HL-60 (cell line): ENCODE data around the gene CCSER2.

Experiments
- GABPA ChIP-seq: IDR thresholded peaks from 2 replicates; pipeline ENCODE4 v1.6.1; 2012; ENCODE audit warnings: low read depth
- POLR2AphosphoS5 ChIP-seq: IDR thresholded peaks from 2 replicates; pipeline ENCODE4 v1.6.1; 2012; ENCODE audit warnings: low read depth
- TF ChIP-seq, protein P1 (sequence below): IDR thresholded peaks from one replicate; pipeline ENCODE4 v1.5.1; 2011; ENCODE audit warnings: low read length, control low read depth, inconsistent platforms; ENCODE audit not compliant: insufficient read depth
- TF ChIP-seq, protein P2 (sequence below): IDR thresholded peaks from 2 replicates; pipeline ENCODE4 v1.6.1; 2012; ENCODE audit warnings: low read depth; ENCODE audit not compliant: insufficient replicate concordance

- TF ChIP-seq, protein P1, sequence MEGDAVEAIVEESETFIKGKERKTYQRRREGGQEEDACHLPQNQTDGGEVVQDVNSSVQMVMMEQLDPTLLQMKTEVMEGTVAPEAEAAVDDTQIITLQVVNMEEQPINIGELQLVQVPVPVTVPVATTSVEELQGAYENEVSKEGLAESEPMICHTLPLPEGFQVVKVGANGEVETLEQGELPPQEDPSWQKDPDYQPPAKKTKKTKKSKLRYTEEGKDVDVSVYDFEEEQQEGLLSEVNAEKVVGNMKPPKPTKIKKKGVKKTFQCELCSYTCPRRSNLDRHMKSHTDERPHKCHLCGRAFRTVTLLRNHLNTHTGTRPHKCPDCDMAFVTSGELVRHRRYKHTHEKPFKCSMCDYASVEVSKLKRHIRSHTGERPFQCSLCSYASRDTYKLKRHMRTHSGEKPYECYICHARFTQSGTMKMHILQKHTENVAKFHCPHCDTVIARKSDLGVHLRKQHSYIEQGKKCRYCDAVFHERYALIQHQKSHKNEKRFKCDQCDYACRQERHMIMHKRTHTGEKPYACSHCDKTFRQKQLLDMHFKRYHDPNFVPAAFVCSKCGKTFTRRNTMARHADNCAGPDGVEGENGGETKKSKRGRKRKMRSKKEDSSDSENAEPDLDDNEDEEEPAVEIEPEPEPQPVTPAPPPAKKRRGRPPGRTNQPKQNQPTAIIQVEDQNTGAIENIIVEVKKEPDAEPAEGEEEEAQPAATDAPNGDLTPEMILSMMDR, result no peak
- TF ChIP-seq GABPA, result no peak
- TF ChIP-seq, protein P2, sequence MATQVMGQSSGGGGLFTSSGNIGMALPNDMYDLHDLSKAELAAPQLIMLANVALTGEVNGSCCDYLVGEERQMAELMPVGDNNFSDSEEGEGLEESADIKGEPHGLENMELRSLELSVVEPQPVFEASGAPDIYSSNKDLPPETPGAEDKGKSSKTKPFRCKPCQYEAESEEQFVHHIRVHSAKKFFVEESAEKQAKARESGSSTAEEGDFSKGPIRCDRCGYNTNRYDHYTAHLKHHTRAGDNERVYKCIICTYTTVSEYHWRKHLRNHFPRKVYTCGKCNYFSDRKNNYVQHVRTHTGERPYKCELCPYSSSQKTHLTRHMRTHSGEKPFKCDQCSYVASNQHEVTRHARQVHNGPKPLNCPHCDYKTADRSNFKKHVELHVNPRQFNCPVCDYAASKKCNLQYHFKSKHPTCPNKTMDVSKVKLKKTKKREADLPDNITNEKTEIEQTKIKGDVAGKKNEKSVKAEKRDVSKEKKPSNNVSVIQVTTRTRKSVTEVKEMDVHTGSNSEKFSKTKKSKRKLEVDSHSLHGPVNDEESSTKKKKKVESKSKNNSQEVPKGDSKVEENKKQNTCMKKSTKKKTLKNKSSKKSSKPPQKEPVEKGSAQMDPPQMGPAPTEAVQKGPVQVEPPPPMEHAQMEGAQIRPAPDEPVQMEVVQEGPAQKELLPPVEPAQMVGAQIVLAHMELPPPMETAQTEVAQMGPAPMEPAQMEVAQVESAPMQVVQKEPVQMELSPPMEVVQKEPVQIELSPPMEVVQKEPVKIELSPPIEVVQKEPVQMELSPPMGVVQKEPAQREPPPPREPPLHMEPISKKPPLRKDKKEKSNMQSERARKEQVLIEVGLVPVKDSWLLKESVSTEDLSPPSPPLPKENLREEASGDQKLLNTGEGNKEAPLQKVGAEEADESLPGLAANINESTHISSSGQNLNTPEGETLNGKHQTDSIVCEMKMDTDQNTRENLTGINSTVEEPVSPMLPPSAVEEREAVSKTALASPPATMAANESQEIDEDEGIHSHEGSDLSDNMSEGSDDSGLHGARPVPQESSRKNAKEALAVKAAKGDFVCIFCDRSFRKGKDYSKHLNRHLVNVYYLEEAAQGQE, result no peak
- no peak for TF ChIP-seq POLR2AphosphoS5
Observed at GRCh38 chr10:84539216-84539615, 210.8 kb downstream of the CCSER2 start.
